H1 (cell line): Measurements from ENCODE around the gene OSBP2.

Experiments
- CTCF ChIP-seq, 3 experiments: IDR thresholded peaks; 1 replicate in 2 of 3; 2 replicates in 1 of 3; pipeline versions ENCODE4 v1.5.1 to v1.6.1; 2011; ENCODE audit warnings: low read length in 3 of 3, mild to moderate bottlenecking in 3 of 3, inconsistent platforms in 2 of 3, low read depth in 1 of 3, moderate library complexity in 1 of 3; ENCODE audit not compliant: insufficient read depth in 1 of 3; ENCODE audit errors: control extremely low read depth in 1 of 3
- EP300 ChIP-seq, 2 experiments: IDR thresholded peaks; 1 replicate in 1 of 2; 2 replicates in 1 of 2; pipeline ENCODE4 v1.6.1; 2011 to 2012; ENCODE audit warnings: low read depth in 2 of 2, low read length in 2 of 2, mild to moderate bottlenecking in 2 of 2, borderline replicate concordance in 1 of 2, inconsistent platforms in 1 of 2, moderate library complexity in 1 of 2
- EZH2 ChIP-seq: fragments of 200-600 bp; sonication (generic); IDR thresholded peaks from 2 replicates; pipeline ENCODE4 v1.7.1; 2012; ENCODE audit warnings: low read depth, mild to moderate bottlenecking, moderate library complexity, low read length, inconsistent platforms; ENCODE audit not compliant: severe bottlenecking

- TF ChIP-seq EZH2 (no peak), EP300 (IDR thresholded peaks at IDR 0.05; ENCODE audit: borderline replicate concordance in 1 of 2, low read depth in 2 of 2, low read length in 2 of 2) (no peak), CTCF (IDR thresholded peaks at IDR 0.05; ENCODE audit: control extremely low read depth in 1 of 3, insufficient read depth in 1 of 3, low read depth in 1 of 3, low read length in 3 of 3) (no peak)
Measured at GRCh38 chr22:30675436-30675835, 19.2 kb upstream of the OSBP2 start.
